ENCODE measurements around the gene GRB10. TPM values are rescaled to one million over a fixed set of nuclear protein-coding genes. Genes with fewer than 3 reads are reported as not detected.
A peak's percentile ranks its signal among the peaks of the same experiment; 100 is the strongest.

Gene GRB10
- total RNA-seq, 2 donors from 2014 or later = 45.4 to 52.6 TPM

DNA sequence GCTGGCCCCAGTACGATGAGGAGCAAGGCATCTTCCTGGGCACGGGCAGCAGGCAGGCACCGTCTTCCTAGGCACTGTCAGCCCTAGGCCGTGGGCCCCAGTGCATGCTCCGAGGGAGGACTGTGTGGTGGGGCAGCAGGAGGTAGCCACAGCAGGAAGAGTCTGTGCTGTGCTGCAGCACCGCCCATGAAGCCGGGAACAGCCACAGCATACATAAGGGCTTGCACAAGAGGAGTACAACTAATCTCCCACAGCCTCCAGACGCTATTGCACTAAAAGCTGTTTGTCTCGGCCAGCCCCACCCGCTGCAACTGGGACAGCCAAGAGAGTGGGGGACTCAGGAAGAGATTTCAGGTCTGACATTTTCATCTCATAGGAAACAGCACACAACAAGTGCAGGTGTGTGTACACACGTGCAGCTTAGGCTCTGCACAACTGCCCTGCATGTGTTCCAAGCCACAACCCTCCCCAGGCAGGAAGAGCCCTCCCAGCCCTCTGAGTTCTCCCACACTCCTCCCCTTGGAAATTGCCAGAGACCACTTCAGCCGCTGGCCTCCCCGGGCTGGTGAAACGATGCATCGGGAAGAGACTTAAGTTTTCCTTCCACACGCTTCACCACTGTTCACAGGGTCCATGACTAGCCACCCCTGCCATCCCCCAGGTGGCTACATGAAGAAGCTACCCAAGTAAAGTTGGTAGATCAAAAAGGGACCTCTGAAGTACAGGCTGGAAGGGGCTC, 129.4 kb downstream of the GRB10 start:
- peak; percentile 90 for DNase-seq (ENCODE audit: low spot score)
- intact Hi-C loops (cut with DNase I) = no loop called here

DNA sequence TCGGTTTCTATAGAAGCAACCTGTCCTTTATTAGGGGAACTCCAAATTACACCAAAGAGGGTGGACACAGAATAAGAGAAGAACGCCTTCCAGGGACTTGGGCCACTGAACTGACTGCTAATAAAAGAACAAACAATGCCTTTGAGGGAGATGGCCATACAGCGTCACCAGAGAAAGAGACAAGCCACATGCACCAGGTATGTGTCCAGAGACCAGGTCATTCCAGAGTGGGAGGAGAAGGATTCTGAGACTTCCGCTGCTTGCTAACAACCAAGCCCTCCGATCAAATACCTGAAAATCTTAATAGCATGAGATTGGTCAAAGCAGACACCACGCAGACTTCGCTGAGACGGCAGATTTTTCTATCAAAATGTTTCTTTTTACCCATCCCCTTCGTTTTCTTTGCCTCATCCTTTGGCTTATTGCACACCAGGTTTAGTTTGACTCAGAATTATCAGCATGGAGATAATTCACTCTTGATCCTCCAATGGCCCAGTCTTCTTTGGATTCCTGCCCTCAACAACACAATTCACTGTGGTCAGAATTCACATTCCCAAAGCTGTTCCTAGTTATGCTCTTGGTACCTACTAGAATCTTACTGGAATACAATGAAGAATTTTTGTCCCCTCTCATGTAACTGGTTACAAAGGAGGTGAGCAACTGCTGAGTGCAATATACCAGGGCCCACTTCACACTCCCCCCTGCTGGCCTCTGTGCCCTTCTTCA, 130.1 kb downstream of the GRB10 start:
- DNase-seq (ENCODE audit: low spot score) = no peak
- intact Hi-C loops (cut with DNase I) = no loop called here

DNA sequence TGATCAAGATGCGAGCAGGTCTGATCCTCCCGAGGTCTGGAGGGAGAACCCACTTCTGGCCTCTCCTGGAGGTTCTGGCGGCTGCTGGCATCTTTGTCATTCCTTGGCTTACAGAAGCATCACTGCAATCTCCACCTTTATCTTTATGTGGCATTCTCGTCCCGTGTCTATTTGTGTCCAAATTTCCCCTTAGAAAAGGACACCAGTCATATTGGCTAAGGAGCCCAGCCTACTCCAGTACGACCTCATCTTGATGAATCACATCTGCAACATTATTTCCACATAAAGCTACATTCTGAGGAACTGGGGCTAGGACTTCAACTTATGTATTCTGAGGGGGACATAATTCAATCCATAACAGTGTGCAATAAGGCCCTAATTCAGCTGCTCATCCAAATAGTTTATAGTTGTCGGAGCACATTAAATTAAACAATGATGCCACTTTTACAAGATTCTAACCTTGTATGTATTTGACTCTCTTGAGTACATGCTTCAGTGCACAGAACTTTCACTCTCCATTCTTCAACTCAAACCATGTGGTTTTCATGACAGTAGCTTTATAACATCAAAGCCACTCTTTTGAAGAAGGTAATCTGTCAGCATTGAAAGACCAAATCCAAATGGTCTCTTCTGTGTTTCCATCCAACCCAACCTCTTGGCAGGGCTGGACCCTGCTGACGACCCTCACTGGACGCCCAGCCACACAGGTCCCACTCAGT, 131.3 kb downstream of the GRB10 start:
- intact Hi-C loops (cut with DNase I) = no loop called here
- DNase-seq (ENCODE audit: low spot score) = no peak

DNA sequence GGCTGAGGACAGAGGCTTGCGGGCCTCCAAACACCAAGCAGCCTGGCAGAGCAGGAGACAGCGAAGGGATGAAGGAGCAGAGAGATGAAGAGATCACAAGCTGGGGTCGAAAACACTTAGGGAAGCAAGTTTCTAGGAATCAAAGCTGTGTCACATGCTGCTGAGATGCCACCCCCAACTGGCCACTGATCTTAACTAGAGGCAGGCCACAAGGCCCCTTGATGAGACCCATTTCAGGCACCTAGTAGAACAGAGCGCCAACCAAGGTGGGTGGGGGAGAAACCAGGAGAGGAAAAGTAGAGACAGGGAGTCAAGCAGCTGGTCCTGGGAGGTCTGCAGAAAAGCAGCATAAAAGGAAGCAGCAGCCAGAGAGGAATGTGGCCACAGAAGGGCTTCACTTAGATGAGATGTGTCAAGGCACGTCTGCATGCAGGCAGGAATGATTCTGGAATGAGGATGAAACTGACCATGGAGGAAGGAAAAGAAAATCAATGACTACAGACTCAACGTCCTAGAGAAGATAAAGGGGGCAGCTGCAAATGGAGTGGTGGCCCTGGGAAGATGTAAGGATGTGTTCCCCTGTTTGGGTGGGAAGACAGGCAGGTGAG, 132.5 kb downstream of the GRB10 start:
- no peak for DNase-seq (ENCODE audit: low spot score)
- intact Hi-C loops (cut with DNase I) = no loop called here

DNA sequence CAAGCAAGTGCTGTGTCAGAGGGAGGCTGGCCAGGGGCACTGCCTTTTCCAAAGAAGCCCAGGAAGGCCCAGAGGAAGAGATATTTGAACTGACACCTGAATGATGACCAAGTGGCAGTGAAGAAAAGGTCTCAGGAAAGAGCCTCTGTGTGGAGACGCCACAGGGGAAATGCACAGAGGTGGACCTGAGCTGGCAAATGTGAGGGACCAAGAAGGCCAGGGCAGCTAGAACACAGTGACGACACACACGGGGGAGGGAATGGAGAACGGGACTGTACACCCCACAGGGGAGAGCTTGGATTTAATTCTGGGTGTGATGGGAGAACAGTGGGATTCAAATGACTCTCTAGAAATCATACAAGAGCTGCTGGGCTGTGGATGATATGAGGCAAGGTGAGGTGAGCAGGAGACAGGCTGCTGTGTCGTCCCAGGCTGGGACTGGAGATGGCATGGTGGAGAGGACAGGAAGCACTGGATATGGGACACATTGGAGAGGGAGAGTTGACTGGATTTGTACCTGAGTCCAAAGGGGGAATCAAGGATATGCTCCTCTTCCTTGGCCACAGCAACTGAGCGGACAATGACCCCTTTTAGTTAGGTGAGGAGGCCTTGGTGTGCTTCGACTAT, 133.3 kb downstream of the GRB10 start:
- intact Hi-C loops (cut with DNase I) = no loop called here
- peak; percentile 42 for DNase-seq (ENCODE audit: low spot score)

DNA sequence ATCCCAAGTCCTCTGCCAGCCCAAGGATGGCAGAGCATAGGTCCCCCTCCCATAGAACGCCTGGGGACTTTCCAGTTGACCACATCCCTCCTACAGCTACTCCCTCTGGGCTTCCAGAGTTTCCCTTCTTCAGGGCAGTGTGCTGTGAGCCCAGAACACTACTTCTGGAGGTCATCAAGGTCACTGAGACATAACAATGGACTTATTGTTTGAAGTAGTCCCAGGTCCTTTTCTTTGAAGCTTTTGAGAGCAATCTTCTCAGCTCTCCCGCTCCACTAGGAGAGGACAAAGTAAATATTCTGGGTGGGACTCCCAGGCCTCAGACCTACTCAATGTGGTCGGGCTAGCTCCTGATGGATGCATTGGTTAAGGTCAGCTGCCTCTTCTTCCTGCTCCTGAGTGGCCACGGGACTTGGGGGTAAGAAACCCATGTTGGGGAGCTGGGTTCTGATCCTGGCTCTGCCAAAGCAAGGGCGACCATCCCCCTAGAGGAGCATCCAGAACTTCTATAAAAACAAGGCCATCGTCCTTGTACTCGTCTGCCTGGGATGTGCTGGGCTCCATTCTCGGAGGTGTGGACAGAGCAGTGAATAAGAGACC, 134.0 kb downstream of the GRB10 start:
- intact Hi-C loops (cut with DNase I) = no loop called here
- DNase-seq (ENCODE audit: low spot score) = no peak

DNA sequence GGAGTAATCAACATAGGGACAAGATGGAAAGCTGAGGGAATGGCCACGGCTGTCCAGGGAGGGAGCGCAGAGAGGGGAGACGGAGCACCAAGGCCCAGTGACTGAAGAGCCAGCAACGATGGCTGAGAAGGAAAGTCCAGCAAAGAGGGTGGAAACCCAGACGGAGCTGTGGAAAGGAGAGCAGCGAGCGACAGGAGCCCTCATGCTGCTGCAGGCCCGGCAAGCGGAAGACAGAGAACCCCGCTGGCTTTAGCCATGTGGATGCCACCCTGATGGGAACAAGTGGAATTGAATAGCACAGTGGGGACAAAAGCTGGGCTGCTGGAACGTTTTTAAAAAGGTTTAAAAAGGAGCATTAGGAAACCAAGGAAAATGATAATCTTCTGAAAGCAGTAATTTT, 134.6 kb downstream of the GRB10 start:
- intact Hi-C loops (cut with DNase I) = no loop called here
- no peak for DNase-seq (ENCODE audit: low spot score)

DNA sequence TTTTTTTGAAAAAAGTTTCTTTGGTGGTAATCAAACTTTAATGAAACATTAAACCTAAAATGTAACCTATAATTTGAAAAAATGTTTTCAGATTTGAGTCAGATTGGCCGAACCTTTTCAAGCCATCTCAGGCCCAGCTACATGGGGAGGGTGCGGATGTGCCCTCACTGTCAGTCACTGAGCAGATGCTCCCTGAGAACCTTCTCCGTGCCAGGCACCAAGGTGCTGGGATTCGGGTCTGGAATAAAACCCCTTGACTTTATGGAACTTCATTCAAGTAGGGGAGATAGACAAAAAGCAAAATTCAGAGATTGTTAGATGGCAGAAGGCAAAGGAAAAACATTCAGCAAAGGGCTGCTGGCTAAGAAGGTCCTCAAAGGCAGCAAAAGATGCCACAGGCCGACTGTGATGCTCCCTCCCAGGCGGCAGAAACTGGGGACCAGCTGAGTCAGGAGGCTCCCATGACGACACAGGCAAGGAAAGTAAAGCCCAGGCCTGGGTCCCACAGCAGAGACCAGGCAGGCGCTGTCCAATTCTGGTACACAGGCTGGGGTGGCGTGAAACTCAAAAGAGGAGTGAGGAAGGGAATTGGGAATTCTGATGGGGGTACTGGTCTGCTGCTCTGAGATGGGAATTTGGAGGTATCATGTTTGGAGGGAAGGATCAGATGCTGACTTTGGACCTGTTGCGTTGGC, 135.3 kb downstream of the GRB10 start:
- intact Hi-C loops (cut with DNase I) = no loop called here
- peak; percentile 53 for DNase-seq (ENCODE audit: low spot score)

DNA sequence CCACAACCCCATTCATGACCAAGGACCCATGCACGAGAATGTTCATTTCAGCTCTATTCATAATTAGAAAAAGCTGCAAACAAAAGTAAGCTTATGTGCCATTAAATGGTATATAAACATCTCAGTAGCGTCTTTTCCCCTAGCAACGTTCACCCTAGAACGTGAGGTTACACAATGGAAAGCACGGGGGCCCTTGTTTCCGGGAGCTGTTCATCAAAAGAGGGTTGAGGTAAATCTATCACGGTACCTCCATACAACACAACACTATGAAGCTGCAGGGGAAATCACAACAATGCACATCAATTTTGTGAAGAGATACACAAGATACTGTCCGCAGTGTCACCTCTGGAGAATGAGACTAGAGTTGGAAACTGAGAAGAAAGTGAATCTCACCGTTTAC, 136.6 kb downstream of the GRB10 start:
- no peak for DNase-seq (ENCODE audit: low spot score)
- intact Hi-C loops (cut with DNase I) = no loop called here

DNA sequence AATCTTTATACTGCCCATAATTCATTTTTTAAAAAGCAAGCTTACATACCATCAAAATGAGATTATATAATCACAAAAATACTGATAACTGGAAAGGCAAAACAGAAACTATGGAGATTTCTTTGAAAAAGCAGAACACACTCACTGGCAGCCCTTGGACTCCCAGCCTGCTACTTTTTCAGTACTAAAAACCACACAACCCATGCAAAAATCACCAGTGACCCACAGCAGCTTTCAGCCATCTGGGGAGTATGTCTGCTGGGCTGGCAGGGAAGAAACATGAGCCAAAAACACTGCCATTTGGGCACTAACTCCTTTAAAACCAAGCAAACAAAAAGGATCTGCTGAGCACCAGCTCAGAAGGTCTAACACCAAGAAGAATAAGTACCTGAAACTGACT, 137.5 kb downstream of the GRB10 start:
- intact Hi-C loops (cut with DNase I) = no loop called here
- DNase-seq (ENCODE audit: low spot score) = no peak

DNA sequence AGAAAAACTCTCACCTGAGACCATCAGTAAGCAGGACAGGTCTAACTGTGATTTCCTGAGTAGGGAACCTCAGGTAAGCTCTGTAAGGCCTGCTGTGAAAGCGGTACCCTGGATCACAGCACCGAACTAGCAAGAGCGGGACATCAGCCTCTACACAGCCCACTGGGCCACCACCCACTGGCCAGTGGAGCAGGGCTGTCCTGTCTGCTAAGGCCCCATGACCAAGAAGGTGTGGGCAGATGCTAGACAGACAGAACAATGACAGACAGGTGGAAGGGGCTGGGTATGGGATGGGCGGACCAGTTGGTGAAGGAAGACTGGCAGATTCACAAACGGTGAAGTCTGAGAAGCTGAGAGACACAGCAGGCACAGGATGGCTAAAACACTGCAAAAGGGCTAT, 138.1 kb downstream of the GRB10 start:
- intact Hi-C loops (cut with DNase I) = no loop called here
- peak; percentile 46 for DNase-seq (ENCODE audit: low spot score)

DNA sequence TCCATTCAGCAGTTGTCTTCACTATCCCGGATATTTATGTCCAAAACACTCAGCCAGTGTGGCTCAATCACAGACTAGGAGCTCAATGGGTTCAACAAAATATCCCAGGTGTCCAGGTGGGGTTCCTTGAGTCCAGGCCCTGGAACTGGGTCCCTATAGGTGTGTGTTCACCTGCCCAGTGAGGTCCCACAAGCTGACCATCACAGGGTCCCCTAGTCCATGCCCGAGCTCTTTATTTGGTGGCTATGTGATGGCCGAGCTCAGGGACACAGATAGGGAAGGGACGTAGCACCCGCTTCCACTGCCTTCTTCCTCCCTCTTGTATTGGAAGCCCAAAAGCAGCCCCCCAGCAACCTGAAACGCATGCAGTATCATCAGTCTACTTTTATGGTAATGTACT, 138.6 kb downstream of the GRB10 start:
- peak; percentile 58 for DNase-seq (ENCODE audit: low spot score)
- intact Hi-C loops (cut with DNase I) = no loop called here

DNA sequence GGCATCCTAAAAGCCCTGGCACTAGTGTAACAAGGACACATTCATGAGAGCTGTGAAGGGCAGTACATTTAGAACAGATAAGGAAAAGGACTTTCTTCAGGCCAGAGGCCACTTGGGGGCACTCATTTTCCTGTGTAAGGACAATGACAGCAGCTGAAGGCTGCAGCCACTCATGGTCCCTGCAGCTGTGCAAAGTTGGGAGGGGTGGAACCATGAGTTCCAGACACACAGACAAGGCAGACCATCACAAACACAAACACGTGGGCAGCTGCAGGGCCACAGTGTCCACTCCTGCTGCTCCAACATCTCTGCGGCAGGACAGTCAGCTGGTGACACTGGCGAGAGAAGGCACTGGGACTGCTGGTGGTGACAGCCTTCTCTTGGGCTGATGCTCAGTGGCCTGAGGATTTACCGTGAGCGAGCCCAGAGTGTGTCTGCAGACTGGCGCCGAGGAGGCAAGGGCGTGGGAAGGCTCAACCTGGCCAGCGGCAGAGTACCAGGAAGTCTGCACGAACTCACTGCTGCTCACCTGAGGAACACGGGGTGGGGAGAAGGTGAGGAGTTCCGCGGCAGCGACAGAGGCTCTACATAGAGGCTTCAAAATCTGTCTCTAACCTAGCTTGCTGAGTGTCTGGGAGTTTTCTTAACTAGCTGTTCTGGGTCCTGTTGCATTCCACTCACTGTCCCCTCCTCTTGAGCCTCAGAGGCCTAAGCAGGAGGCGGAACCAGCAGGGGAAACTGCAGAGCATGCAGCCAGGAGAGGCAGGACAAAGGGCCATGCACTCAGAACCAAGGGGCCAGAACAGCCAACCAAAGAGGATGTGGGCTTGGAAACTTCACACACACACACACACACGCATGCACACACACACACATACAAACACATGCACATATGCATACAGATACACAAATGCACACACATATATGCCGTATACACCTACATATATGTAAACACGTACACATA, 141.0 kb downstream of the GRB10 start:
- intact Hi-C loops (cut with DNase I) = no loop called here
- peak; percentile 45 for DNase-seq (ENCODE audit: low spot score)

DNA sequence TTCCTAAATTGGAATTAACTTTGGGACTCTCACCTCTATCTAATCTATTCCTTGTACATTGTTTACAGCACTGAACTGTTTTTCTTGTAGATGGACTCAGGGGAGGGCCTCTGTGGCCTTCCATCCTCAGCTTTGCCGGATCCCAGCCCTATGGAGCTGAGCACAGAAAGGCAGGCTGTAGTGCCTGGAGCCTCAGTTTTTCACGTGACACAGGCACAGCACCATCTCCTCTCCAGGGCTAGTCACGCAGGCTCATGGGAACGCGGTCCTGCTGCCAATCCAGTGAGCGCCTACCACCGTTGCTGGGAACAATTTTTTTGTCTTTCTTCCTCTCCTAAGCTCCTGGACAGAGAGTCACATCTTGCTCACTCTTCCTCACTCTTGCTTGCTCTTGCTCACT, 141.9 kb downstream of the GRB10 start:
- no peak for DNase-seq (ENCODE audit: low spot score)
- intact Hi-C loops (cut with DNase I) = no loop called here

DNA sequence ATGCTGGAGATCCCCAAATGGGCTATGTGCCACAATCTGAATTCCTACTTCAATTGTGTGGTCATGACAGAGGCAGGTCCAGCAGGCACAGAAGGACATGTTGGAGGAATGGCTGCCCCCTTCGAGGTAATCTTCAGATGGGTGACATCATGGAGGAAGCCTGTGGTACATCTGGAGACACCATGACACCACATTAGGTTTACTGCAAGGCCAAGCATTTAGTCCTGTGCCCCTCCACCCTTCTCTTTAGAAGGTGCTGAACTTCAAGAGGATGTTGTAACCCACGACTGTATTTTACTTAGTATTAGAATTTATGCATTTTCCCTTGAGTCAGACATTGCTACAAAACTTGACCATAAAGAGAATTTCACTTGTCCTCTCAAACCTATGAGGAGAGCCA, 142.4 kb downstream of the GRB10 start:
- no peak for DNase-seq (ENCODE audit: low spot score)
- intact Hi-C loops (cut with DNase I) = no loop called here

DNA sequence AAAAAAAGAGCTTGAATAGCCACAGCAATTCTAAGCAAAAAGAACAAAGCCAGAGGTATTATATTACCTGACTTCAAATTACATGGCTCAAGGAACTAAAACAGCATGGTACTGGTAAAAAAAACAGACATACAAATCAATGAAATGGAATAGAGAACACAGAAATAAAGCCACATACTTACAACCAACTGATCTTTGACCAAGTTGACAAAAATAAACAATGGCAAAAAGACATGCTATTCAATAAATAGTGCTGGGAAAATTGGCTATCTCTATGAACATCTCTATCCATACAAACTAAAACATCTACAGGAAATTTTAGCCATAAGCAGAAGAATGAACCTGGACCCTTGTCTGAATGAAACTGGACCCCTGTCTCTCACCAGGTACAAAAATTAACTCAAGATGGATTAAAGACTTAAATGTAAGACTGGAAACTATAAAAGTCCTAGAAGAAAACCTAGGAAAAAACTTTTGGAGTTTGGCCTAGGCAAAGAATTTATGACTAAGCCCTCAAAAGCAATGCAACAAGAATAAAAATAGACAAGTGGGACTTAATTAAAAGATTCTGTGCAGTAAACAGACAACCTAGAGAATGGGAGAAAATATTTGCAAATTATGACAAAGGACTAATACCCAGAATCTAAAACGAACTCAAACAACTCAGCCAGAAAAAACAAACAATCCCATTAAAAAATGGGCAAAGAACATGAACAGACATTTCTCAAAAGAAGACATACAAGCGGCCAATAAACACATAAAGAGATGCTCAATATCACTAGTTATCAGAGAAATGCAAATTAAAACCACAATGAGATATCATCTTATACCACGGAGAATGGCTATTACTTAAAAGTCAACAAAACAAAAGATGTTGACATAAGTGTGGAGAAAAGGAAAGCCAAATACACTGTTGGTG, 144.7 kb downstream of the GRB10 start:
- intact Hi-C loops (cut with DNase I) = no loop called here
- no peak for DNase-seq (ENCODE audit: low spot score)

DNA sequence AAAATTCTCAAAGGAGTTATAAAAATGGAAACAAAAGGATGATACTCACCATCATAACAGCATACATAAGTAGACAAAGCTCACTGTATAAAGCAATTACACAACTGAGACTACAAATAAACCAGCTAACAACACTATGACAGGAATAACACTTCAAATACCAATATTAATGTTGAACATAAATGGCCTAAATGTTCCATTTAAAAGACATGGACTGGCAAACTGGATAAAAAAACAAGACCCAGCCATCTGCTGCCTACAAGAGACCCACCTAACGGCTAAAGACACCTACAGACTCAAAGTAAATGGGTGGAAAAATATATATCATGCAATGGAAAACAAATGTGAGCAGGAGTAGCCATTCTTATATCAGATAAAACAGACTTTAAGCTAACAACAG, 148.3 kb downstream of the GRB10 start:
- intact Hi-C loops (cut with DNase I) = no loop called here
- no peak for DNase-seq (ENCODE audit: low spot score)
